Heart right ventricle (tissue), 16 donors: ENCODE data around the gene PNLIPRP1. TPM values are rescaled to one million over a fixed set of nuclear protein-coding genes. Genes with fewer than 3 reads are reported as not detected.

Source experiments
- ATAC-seq, 8 donors: fragments of 200-7000 bp; cut with Tn5 transposase; one replicate each; pipeline ENCODE4 v1.9.1; 2020; ENCODE audit warnings: mild to moderate bottlenecking in 8 of 8, moderate library complexity in 8 of 8, moderate number of reproducible peaks in 1 of 8
- DNase-seq, 2 donors: peaks; one replicate each; pipeline ENCODE4 v3.0.0-alpha.2; 2020
- H3K27ac ChIP-seq, 10 donors: fragments of 200-600 bp; sonication (generic) in 2 of 10; one replicate each; pipeline versions ENCODE4 v1.5.0 to v1.8.0; 2020 to 2022; ENCODE audit warnings: mild to moderate bottlenecking in 3 of 10
- H3K27me3 ChIP-seq, 7 donors: fragments of 200-600 bp; one replicate each; pipeline ENCODE4 v1.8.0; 2021 to 2022; ENCODE audit warnings: mild to moderate bottlenecking in 2 of 7
- H3K36me3 ChIP-seq, 9 donors: fragments of 200-600 bp; sonication (generic) in 1 of 9; one replicate each; pipeline versions ENCODE4 v1.5.0 to v1.8.0; 2020 to 2022; ENCODE audit warnings: mild to moderate bottlenecking in 2 of 9
- H3K4me1 ChIP-seq, 9 donors: fragments of 200-600 bp; sonication (generic) in 1 of 9; one replicate each; pipeline versions ENCODE4 v1.5.0 to v1.8.0; 2020 to 2022; ENCODE audit warnings: mild to moderate bottlenecking in 4 of 9
- H3K4me3 ChIP-seq, 10 donors: fragments of 200-600 bp; sonication (generic) in 2 of 10; one replicate each; pipeline versions ENCODE4 v1.5.0 to v1.8.0; 2020 to 2022; ENCODE audit warnings: mild to moderate bottlenecking in 7 of 10, moderate library complexity in 2 of 10
- H3K9me3 ChIP-seq, 11 donors: fragments of 200-600 bp in 10 of 11; sonication (generic) in 2 of 11; one replicate each; pipeline versions ENCODE4 v1.5.0 to v1.8.0; 2013 to 2022; ENCODE audit warnings: mild to moderate bottlenecking in 2 of 11, control low read depth in 1 of 11, moderate library complexity in 1 of 11
- CTCF ChIP-seq, 9 donors: fragments of 200-600 bp; sonication (generic) in 2 of 9; IDR thresholded peaks; one replicate each; pipeline versions ENCODE4 v1.5.0 to v1.8.0; 2021 to 2022; ENCODE audit warnings: antibody characterized with exemption in 9 of 9, mild to moderate bottlenecking in 5 of 9, moderate library complexity in 1 of 9
- WGBS, 2 donors: extraction: QIAGEN DNeasy Blood & Tissue Kit; methylation state at CpG; one replicate each; pipeline ENCODE4 v1.1.7; 2013; ENCODE audit warnings: inconsistent platforms in 1 of 2; 5-methylcytosine and 5-hydroxymethylcytosine counted together
- intact Hi-C, 10 donors: fragments of 100-400 bp; cut with DNase I; formaldehyde crosslinking; loops; one replicate each; pipeline versions ENCODE4 v1.11.1 to v1.14.2; 2022
- polyA plus RNA-seq, 2 donors: library from polyadenylated mRNA; stranded (reverse); fragments of 200-250 nt; gene quantifications; one replicate each; pipeline ENCODE4 v1.2.3, GENCODE V29; 2013
- total RNA-seq, 10 donors: library from RNA; stranded (reverse); fragmentation: NEBNext Ultra II Directional in 3 of 10; extraction: Animal tissue kit (Norgen Biotek cat#: 25700) in 3 of 10; gene quantifications; one replicate each; pipeline versions ENCODE4 v1.2.1 to v1.2.4, GENCODE V29; 2021 to 2023
- donor health status: Arrhythmogenic right ventricular cardiomyopathy.
- donor health status: ischemic (EF 13 %, LVEDD 7.1; RV severe dilation, severe dysfunction).
- donor health status: healthy with polysubstance abuse.
- donor health status: DM: no; HTN: yes; CAD: no.
- donor health status: DM: no; HTN: no; CAD: no.
- donor health status: ischemic (EF 25% LVEDD 6.9; RV normal size, moderate dysfunction).
- donor health status: ischemic (EF 25% LVEDD 5.7; RV mildly dilated, moderate dysfunction).
- donor health status: healthy.
- donor health status: DM: yes; HTN: yes; CAD: no.
- donor health status: Ischemic cardiomyopathy.
- donor health status: ischemic (EF 35%, LVEDD 5.7; RV mildly dilated, moderate dysfunction).
- donor health status: nonischemic (EF 11% LVEDD 7.7; RV severe dilation, severe dysfunction).
- donor health status: DM: yes; HTN: yes; CAD: no.
- donor health status: PGD.
- donor health status: ischemic (EF 29% LVEDD 5.4; RV normal size, mild dysfunction).
- donor health status: nonischemic (EF 23%, LVEDD 6.1; RV moderate dilation, normal function).

Gene PNLIPRP1
- total and polyA plus RNA-seq, 12 donors, result 0.16 to 1.2 (median 0.64) TPM; not detected in 4

- H3K27me3 ChIP-seq, result peaks cover 0 to 12% (median 7%) of the 10 kb centered on the region in 7 donors
- no peaks in the 10 kb centered on the region for H3K36me3 ChIP-seq
- no peak for TF ChIP-seq CTCF (IDR thresholded peaks at IDR 0.05)
- no peak overlapping the region for H3K27ac ChIP-seq
- H3K4me1 ChIP-seq, result no peaks in the 10 kb centered on the region
- no peak overlapping the region for H3K4me3 ChIP-seq
- ATAC-seq, result no peak
- H3K9me3 ChIP-seq, result no peaks in the 10 kb centered on the region
- DNase-seq, result no peak
- intact Hi-C loops, result no loop called here
Measured at GRCh38 chr10:116598329-116598728, 7.6 kb downstream of the PNLIPRP1 start.

GRCh38 chr10:116599991-116600390 lies 9.2 kb downstream of the PNLIPRP1 start:
- H3K9me3 ChIP-seq, result no peaks in the 10 kb centered on the region
- no peak overlapping the region for H3K27ac ChIP-seq
- 49 to 51% methylated on average over 5 of the region's 5 CpGs for WGBS, 2 donors
- H3K36me3 ChIP-seq, result no peaks in the 10 kb centered on the region
- peaks cover 0 to 11% (median 7%) of the 10 kb centered on the region in 7 donors for H3K27me3 ChIP-seq
- H3K4me3 ChIP-seq, result no peak overlapping the region
- TF ChIP-seq CTCF (IDR thresholded peaks at IDR 0.05), result no peak
- H3K4me1 ChIP-seq, result no peaks in the 10 kb centered on the region
- DNase-seq, result no peak
- intact Hi-C loops, result no loop called here
- ATAC-seq, result no peak

- intact Hi-C loops, result no loop called here
- no peak for ATAC-seq
- H3K4me3 ChIP-seq, result no peak overlapping the region
- WGBS, 2 donors, result 81% methylated on average over 10 of the region's 10 CpGs
- no peak for TF ChIP-seq CTCF (IDR thresholded peaks at IDR 0.05)
- H3K36me3 ChIP-seq, result no peaks in the 10 kb centered on the region
- no peak for DNase-seq
- peaks cover 0 to 6% (median 0%) of the 10 kb centered on the region in 7 donors for H3K27me3 ChIP-seq
- H3K9me3 ChIP-seq, result no peaks in the 10 kb centered on the region
- H3K27ac ChIP-seq, result no peak overlapping the region
- no peaks in the 10 kb centered on the region for H3K4me1 ChIP-seq
Measured at GRCh38 chr10:116602648-116603400, 12.1 kb downstream of the PNLIPRP1 start.

- Histone ChIP-seq H3K4me3 (no peak overlapping the region), H3K27ac (no peak overlapping the region), H3K36me3 (no peaks in the 10 kb centered on the region), H3K27me3 (peaks cover 0 to 32% (median 26%) of the 10 kb centered on the region in 7 donors), H3K4me1 (peaks cover 0 to 8% (median 0%) of the 10 kb centered on the region in 9 donors), H3K9me3 (no peaks in the 10 kb centered on the region)
- 62 to 76% methylated on average over 8 of the region's 8 CpGs for WGBS, 2 donors
- intact Hi-C loops, result no loop called here
- DNase-seq (no peak), ATAC-seq (no peak)
- no peak for TF ChIP-seq CTCF (IDR thresholded peaks at IDR 0.05)
Measured at GRCh38 chr10:116606061-116606483, 15.3 kb downstream of the PNLIPRP1 start.
